Stimulated activated naive CD4-positive, alpha-beta T cell treated with Interleukin-2 at 50 U/mL for 16 hours (primary cell): ENCODE data around the gene BRCA1.
A peak's percentile ranks its signal among the peaks of the same experiment; 100 is the strongest.
"Not testable (repeated sequence)": the region's sequence is repeated elsewhere in the genome, so short reads cannot be mapped to it uniquely, and the experiment has no call there.

ENCODE experiments used
- DNase-seq: peaks from one replicate; lab custom pipeline; 2025; lab: John Stamatoyannopoulos, UW

Gene BRCA1

DNA sequence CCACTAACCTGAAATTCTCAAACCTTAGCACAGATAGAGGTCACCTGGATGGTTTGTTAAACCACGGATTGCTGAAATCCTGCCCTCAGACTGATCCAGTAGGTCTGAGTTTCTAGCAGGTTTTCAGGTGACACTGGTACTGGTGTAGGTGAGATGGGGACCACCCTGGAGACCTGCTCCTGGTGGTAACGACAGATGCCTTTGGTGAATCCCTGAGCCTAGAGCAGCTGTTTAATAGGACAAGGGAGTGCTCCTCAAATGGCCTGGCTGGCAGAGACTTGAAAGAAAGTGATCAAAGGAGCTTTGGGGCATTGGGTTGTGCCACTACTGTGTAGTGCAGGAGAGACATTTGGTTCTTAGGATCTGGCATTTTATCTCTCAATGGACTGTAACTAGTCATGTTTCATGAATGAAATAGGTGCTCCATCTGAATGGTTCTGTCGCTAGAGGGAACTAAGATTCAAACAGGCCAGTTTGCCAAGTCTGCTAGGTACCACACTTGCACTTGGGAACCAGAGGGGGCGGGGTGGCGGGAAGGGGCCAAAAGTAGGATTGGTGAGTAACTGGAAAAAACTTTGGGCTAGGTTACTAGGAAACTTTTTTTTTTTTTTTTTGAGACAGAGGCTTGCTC is 121.5 kb downstream of the BRCA1 start:
- no peak for DNase-seq

DNA sequence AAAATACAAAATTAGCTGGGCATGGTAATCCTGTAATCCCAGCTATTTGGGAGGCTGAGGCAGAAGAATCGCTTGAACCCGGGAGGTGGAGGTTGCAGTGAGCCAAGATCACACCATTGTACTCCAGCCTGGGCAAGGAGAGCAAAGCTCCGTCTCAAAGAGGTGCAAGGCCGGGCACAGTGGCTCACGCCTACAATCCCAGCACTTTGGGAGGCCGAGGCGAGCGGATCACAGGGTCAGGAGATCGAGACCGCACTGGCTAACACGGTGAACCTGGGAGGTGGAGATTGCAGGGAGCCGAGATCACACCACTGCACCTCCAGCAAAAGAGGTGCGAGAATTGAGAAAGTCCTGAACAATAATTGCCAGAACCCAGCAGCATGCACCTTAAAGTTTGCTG is 124.3 kb downstream of the BRCA1 start:
- not testable (repeated sequence) for DNase-seq

GRCh38 chr17:42999003-42999525 is 126.1 kb downstream of the BRCA1 start:
- no peak for DNase-seq

DNA sequence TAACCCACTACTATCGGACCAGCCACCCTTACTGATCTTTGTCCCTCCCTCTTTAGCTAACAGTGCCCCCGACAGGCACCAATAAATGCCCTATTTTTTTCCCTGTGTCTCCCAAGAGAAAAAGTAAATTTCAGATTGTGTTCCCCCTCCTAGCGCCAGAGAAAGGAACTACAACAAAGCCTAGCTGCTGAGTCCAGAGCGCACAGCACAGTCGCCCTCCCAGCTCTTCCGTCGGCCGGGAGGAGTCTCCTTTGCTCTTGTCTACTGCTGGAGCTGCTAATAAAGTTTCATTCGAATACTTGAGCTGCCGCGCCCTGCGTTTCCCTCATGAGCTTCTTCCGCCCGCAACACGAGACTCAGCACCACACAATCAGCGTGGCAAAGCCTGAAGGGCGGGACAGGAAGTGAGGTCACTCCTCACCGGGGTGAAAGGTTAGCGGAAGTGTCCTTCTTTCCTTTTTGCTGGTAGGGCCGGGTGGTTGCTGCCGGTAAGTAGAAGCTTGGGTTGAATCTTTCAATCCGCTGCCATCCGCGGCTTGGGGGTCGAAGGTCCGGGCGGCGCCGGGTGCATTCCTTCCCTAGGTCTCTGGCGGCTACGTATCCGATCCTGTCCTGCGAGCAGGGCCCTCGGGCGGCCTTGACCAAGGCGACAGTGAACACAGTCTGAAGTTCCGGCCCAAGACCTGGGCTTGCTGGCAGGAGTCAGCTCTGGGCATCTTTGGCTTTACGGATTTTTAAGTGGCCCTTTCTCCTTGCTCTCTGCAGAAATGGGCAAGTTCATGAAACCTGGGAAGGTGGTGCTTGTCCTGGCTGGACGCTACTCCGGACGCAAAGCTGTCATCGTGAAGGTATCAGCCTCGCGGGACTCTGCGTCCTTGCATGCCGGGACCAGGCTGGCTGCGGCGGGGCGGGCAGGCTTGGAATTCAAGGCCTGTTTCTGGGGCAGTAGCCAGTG is 126.9 kb downstream of the BRCA1 start, which contains the start of gene RPL27:
Gene RPL27 (plus strand): TSS at position 436 of the 955 bp plus-strand sequence. CDS start 332 bp downstream, at position 768.
- DNase-seq: peak; percentile 97

DNA sequence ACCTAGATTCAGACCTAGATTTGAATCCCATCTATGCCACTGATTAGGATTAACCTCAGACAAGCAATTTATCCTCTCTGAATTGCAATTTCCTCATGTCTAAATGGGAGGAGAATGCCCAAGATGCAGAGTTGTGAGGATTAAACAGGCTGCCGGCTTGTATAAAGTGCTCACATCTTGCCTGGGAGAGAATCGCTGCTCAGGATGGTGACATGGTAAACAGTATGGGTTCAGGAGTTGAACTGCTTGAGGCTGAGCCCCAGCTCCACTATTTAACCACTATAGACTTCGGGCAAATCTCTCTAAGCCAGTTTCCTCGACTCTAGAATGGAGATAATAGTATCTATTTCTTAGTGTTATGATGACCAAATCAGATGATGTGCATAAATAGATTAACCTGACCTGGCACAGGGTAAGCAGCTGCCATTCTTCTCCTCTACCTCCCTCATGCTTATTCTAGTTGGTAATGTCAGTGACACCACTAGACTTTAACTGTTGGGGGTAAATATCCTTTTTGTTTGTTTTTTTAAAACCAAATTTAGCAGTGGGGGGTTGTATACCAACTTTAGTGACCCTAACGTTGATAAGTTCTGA is 127.7 kb downstream of the BRCA1 start:
- no peak for DNase-seq
